Measurements from ENCODE around the gene WDR4.
"Not testable (repeated sequence)": the region's sequence is repeated elsewhere in the genome, so short reads cannot be mapped to it uniquely, and the experiment has no call there.

Gene WDR4

DNA sequence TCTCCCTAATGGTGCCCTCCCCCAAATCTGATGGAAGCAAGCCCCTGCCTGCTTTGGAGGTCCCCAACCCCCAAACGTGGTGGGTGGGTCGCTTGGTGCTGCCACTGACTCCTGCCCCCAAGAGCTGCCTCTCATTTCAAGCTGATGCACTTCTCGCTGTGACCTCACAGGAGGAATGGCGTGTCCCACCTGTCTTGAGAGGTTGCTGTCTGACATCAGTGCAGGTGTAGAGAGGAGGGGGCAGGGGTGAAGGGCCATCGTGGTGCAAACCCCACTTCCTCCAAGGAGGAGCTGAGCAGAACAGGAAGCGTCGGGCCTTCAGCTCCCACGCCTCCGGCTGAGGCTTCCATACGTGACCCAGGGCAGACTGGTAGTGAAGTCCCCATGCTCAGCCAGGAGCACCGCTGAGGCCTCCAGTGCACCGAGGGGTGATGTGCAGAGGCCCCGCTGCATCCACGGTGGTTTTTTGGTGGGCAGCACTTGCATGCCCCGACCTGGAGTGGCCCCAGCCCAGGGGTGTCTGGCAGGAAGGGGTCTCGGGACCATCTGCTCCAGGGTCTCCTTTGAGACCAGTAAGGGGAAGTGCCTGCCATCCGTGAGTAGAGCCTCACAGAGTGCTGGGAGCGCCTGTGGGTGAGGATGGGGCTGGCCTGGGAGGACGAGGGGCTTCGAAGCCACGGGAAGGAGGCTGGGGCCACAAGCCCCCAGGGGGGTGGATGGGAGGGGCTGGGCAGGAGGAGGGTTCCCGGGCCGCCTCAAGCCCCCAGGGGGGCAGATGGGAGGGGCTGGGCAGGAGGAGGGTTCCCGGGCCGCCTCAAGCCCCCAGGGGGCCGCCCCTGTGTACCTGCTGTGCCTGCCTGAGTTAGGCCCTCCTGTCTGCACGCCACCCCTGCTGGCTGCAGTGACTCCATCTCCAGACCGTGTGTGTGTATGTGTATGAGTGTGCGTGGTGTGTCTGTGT lies 39.8 kb downstream of the WDR4 start:
- no peak for DNase-seq (ENCODE audit: low spot score)

DNA sequence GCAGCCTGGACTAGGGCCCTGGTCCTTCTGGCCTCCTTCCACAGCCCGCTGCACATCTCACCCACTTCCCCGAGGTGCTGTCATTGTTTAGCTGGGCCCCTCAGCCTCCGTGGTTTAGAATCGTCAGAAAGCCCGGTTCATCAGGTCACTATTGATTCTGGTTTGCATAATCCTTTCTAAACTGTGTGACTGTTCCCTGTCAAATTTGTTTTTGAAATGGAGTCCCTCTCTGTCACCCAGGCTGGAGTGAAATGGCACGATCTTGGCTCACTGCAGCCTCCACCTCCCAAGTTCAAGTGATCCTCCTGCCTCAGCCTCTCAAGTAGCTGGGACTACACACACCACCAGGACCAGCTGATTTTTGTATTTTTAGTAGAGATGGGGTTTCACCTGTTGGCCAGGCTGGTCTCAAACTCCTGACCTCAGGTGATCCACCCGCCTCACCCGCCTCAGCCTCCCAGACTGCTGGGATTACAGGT lies 41.1 kb downstream of the WDR4 start:
- not testable (repeated sequence) for DNase-seq (ENCODE audit: low spot score)

DNA sequence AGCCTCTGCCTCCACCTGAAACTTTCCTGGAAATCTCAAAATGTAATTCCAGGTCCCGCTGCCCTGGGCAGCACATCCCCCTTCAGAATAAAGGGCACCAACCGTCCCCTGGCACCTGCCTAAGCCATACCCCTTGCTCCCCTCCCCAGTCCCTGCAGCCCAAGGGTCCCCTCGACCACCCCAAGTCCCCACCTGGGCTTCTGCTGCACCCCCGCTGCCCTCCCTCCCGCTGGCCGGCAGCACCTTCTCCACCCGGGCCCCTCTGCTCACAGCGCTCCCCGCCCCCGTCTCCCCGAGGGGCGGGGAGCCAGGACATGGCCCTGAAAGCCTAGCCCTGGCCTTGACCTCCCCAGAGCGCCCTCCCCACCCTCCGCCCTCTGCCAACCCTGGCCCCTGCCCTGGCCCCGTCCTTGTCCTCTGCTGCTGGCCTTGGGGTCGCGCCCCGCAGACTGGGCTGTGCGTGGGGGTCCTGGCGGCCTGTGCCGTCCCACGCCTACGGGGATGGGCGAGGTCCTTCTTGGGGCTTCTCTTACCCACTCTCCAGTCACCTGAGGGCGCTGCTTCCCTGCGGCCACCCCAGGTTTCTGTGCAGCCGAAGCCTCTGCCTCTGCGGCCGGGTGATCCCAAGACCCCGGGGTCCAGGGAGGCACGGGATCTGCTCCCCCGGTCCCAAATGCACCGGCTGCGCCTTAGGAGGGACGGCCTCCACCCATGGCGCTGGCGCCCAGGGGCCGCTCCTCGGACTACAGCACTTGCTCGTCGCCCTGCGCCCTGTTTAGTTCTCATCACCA lies 41.7 kb downstream of the WDR4 start:
- DNase-seq (ENCODE audit: low spot score), result no peak

DNA sequence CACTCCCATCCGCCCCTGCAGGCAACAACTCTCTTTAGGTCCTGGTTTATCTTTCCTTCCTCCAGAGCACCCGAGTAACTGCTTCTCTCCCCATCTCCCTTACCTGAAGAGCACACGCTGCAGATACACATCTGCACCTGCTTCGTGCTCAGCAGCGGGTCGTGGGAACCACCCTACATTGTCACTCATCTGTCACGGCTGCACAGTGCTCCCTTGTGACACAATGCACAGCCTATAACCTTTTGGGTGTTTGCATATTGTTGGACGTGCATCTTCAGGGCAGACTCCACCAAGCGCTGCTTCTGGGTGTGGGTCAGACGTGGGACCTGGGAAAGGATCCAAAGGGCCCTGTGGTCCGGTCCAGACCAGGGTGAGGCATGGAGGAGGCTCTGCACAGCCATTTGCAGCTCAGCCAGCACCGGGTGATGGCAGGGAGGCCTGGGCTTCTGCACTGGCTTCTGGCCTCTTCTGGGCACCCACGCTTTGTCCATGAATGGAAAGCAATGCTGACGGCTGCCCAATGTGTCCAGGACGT lies 42.5 kb downstream of the WDR4 start:
- no peak for DNase-seq (ENCODE audit: low spot score)

DNA sequence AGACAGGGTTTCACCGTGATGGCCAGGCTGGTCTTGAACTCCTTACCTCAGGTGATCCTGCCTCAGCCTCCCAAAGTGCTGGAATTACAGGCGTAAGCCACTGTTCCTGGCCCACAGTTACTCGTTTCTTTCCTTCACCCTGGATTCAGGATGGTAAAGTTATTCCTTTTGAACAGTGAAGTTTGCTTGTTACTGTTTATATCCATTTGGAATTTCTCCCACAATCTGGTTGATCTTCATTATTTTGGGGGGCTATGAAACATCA lies 43.0 kb downstream of the WDR4 start:
- DNase-seq (ENCODE audit: low spot score), result no peak

DNA sequence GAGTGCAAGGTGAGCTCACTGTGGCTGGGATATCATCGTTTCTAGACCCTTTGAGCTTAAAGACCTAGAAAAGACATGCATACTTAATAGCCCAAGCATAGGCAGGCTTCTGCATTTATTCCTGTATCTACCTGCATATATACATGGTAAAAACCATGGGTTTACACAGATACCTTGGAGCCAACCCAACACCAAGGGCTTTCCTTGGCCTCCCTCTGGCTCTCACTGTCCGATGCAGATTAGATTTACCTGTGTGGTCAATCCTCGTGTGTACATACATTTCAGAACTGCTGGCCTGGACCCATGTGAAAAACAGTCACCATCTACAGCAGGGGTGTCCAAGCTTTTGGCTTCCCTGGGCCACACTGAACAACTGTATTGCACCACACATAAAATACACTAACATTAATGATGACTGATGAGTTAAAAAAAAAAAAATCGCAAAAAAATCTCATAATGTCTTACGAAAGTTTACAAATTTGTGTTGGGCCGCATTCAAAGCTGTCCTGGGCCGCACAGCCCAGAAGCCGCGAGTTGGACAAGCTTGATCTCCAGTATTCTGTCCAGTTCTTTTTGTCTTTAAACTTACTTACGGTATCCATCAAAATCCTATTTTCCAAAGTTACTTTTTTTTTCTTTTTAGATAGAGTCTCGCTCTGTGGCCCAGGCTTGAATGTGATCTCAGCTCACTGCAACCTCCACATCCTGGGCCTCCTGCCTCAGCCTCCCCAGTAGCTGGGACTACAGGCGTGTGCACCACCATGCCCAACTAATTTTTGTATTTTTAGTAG lies 43.5 kb downstream of the WDR4 start:
- DNase-seq (ENCODE audit: low spot score), result no peak

DNA sequence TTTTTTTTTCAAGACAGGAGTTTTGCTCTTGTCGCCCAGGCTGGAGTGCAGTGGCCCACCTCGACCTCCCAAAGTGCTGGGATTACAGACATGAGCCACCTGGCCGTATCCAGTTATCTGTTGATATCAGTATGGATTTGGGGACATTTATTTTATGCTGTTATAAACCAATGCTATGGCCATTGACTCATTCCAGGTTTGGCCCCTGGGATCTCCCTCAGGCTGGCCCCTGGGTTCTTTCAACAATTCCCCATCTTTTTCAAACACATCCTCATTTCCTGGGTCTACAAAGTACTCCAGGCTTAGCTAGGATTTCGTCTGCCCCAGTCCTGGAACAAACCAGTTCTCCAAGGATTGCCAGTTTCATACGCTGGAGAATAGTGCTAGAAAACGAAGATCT lies 44.1 kb downstream of the WDR4 start:
- no peak for DNase-seq (ENCODE audit: low spot score)

DNA sequence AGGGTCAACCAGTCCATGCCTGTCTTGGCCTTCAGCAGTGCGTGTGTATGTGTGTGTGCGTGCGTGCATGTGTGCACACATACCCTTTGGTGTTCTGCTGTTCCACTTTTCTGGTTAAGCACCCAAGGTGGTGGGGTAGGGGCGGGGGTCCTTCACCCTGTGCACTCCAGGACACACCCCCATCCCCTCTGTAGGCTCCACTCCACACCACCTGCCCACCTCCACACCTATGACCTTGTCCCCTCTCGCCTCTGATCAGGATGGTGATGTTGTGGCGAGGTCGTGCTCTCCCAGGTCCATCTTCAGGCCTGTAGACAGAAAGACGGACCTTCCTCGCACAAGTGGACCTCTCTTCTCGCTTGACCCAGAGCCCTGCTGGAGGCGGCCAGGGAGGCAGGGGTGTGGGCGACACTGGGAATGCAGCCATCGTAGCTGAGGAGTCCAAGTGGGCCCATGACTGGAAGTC lies 44.6 kb downstream of the WDR4 start:
- no peak for DNase-seq (ENCODE audit: low spot score)

DNA sequence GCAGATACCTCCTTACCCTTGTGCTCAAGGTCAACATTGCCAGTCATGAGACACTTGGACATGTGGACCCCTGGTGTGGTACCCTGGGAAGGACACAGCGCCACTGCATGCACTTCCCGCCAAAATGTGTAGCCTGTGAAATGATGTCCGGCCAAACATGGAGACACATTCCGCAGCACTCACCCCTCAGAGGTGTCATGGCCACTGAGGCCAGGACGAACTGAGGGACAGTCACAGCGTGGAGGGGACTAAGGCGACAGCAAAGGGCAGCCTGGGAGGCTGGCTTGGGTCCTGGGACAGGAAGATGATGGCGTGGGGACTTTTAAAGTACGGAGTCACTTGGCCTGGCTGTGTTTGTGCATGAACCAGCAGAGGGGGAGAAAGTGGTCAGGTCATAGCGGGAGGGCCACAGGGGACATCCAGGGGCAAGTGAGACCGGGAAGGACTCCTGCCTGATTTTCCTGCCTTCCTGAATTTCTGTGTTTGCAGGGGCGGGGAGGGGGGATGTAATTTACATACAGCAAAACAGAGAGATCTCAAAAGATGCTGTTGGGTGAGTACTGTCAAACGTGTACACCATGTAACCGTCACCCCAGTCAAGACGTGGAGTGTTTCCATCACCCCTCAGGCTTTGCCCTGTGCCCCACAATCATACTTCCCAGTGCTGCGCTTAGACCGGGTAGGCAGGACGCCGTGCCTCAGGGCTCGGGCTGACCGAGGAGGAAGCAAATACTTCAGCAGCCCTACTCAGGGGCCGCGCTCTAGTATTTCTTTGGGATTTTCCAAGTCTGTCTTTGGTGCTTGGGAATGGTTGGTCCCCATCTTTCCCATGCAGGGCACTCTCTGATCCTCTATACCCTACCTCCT lies 45.2 kb downstream of the WDR4 start:
- DNase-seq (ENCODE audit: low spot score), result no peak

DNA sequence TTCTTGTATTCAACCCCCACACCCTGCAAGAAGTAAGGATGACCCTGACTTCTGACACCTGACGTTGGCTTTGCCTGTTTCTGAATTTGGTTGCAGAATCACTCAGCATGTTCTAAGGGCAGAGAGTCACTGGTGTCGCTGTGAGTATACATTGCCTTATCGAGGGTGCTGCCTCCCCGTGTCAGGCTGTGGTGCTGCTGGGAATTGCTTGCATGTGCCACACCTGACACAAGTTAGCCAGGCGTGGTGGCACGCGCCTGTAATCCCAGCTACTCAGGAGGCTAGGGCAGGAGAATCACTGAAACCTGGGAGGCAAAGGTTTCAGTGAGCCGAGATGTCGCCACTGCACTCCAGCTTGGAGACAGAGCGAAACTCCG lies 45.9 kb downstream of the WDR4 start:
- DNase-seq (ENCODE audit: low spot score), result no peak

DNA sequence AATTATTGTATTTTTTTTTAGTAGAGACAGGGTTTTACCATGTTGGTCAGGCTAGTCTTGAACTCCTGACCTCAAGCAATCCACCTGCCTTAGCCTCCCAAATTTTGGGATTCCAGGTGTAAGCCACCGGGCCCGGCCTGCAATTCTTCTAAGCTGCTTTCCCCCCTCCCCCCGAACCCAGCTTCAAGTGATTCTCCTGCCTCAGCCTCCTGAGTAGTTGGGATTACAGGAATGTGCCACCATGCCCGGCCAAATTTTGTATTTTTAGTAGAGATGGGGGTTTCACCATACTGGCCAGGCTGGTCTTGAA lies 47.1 kb downstream of the WDR4 start:
- not testable (repeated sequence) for DNase-seq (ENCODE audit: low spot score)

DNA sequence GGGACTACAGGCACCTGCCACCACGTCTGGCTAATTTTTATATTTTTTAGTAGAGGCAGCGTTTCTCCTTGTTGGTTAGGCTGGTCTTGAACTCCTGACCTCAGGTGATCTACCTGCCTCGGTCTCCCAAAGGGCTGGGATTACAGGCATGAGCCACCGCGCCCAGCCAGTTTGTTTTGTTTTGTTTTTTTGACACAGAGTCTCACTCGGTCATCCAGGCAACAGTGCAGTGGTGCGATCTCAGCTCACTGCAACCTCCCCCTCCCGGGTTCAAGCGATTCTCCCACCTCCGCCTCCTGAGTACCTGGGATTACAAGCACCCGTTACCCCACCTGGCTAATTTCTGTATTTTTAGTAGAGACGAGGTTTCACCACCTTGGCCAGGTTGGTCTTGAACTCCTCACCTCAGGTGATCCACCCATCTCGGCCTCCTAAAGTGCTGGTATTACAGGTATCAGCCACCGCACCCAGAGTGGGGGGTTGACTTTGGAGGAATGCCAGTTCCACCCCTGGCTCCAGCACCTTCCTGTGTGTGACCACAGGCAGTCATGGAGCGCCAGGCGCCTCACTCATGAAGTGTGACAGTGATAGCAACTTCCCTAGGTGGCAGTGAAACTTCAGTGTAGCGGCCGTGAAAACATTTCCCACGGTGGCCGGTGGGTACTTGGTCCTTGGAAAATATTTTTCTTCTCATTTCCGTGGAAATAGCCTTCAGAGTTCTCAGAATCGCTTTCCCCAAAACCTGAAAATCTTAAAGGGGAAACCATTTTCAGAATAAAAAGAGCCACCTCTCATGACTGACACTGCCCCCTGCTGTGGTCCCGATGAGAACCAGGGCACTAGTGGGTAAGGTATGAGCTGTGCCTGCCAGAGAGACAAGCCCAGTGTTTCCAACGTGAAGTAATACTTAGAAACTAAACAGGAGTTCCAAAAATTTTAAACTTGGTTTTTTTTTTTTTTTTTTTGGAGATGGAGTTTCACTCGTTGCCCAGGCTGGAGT lies 48.6 kb downstream of the WDR4 start:
- no peak for DNase-seq (ENCODE audit: low spot score)

DNA sequence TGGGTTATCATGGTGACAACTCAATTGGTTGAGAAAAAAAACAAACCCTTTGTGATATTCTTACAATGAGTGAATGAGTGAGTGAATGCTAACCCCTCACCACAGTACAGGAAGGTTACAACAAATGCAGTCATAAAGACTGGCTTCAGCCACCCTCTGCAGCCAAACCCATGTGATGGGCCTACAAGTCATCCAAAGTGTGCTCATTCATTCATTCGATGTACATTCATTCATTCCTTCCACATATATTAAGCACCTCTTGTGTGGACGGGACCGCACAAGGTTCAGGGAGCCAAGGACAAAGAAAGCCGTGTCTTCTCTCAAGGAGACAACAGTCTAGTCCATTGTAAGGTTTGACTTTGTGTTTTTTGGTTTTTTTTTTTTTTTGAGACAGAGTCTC lies 49.4 kb downstream of the WDR4 start:
- no peak for DNase-seq (ENCODE audit: low spot score)

DNA sequence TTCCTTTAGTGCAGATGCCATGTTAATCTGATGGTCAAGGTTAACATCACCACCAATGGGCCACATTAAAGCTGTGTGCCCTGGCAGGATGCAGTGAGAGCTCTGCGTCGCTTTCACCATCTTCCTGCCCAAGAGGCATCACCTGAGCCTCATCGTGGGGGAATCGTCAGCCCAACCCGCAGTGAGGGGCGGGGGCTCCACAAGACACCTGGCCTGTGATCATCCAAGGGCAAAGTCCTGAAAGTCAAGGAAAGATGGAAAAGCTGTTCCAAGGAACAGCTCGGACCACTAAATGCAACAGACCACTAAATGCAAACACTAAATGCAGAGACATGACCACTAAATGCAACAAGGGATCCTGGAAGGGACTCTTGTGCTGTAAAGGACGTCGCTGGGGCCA lies 49.9 kb downstream of the WDR4 start:
- DNase-seq (ENCODE audit: low spot score), result no peak

DNA sequence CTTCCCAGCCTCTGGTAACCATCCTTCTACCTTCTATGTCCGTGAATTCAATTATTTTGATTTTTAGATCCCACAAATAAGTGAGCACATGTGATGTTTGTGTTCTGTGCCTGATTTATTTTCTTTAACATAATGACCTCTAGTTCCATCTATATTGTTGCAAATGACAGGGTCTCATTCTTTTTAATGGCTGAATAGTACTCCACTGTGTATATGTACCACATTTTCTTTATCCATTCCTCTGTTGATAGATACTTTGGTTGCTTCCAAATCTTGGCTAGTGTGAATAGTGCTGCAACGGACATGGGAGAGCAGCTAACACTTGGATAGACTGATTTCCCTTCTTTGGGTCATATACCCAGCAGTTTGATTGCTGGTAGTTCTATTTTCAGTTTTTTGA lies 51.8 kb downstream of the WDR4 start:
- DNase-seq (ENCODE audit: low spot score), result no peak

DNA sequence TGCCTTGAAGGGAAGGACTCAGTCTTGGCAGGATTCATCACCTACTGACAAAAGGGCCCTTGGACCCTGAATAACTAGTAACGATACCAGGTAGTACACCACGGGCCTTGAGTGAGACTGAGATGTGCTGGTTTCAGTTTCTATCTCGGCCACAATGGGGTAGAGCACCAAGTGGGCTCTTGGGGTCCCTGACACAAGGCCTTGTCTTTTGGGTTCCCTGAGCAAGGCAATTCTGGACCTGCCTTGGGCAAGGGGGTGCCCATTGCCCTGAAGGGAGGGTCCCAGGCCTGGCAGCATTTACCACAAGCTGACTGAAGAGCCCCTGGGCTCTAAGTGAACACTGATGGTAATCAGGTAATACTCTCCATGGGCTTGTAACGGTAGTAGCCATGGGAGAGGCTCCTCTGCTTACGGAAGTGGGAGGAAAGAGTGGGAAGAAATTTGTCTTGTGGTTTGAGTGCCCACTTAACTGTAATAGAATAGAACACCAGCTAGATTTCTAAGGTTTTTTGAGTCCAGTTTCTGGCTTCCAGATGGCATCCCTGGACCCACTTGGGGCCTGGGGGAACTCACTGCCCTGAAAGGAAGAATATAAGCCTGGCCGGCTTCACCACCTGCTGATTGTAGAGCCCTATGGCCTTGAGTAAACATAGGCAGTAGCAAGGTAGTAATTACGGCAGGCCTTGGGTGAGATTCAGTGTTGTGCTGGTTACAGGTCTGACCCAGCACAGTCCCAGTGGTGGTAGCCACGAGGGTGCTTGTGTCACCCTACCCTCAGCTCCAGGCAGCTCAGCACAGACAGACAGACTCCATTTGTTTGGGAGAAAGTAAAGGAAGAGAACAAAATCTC lies 58.5 kb downstream of the WDR4 start:
- DNase-seq (ENCODE audit: low spot score), result no peak

DNA sequence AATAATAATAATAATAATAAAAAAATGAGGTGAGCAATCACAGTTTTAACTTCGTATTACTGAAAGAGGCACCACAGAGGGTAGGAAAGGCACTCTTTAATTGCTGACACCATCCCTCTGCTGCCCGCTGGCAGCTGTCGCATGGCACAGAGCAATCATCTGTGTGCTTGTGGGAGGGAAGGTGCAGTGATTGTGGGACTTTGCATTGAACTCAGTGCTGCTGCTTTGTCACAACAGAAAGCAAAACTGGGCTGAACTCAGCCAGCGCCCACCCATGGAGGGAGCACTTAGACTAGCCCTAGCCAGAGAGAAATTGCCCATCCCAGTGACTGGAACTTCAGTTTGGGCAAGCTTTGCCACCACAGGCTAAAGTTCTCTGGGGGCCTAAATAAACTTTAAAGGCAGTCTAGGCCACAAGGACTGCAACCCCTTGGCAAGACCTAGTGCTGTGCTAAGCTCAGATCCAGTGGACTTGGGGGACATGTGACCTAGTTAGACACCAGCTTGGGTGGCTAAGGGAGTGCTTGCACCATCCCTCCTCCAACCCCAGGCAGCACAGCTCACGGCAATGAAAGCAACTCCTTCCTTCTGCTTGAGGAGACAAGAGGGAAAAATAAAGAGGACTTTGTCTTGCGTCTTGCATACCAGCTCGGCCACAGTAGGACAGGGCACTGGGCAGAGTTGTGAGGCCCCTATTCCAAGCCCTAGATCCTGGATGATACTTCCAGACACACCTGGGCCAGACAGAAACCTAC lies 59.3 kb downstream of the WDR4 start:
- no peak for DNase-seq (ENCODE audit: low spot score)

DNA sequence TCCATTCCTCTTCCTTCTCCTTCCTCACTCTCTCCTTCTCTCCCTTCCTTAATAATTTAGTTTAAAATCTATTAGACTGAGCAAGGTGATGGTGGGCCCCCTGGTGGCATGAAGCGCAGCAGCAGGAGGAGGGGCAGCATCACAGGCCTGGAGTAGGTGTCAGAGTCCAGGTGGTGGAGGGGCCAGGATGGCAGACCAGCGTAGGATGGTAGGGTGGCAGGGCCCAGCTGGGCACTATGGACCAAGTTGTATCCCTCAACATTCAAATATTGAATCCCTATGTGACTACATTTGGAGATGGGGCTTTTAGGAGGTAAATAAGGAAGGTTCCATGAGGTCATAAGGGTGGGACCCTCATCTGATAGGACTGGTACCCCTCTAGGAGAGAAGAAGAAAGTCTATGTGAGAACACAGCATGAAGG lies 61.0 kb downstream of the WDR4 start:
- DNase-seq (ENCODE audit: low spot score), result no peak

Data from globus pallidus (tissue), 1 donor.